ENCODE measurements around the gene DOCK1. TPM values are rescaled to one million over a fixed set of nuclear protein-coding genes. Genes with fewer than 3 reads are reported as not detected.

The DOCK1 gene
- polyA plus RNA-seq, 1 of the 3 experiments (the other 2 are of a cell fraction), result 15.5 TPM

DNA sequence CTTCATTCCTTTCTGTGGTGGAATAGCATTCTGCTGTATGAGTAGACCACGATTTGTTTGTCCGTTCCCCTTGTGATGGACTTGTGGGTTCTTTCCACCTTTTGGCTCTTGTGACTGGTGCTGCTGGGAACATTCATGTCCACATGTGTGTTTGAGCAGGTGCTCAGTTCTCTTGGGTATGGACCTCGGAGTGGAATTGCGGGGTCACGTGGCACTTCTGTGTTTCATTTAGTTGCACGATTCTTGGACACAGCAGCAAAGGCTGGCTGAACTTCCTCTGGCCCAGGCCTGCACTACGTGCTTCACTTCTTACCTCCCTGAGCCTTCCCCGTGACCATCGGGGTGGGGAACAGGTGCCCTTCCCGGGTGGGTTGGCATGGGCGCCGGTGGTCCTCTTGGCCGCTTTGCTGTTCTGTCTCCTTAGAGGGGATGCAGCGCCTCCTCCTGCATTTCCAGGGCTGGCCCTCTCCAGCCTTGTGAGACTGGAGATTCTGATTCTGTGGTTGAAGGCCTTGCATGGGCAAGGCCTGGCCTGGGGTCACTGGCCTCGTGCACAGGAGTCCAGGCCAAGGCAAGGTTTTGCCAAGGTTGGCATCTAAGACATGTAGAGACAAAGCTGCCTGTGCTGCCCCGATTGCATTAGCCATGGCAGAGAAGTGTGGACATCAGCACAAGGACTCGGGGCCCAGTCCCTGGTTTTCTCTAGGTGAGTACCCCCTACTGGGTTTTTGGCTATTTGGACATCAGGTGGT is 25.1 kb downstream of the DOCK1 start:
- Histone ChIP-seq H2AFZ (ENCODE audit: low read depth) (no peak overlapping the region), H3K9me3 (no peaks in the 10 kb centered on the region), H3K9me2 (no peaks in the 10 kb centered on the region), H3K27me3 (ENCODE audit: insufficient read depth) (no peaks in the 10 kb centered on the region), H3K4me1 (ENCODE audit: control insufficient read depth in 1 of 2, insufficient read depth in 2 of 2, low read depth in 1 of 2, low read length in 1 of 2) (peaks cover 3 to 11% of the 10 kb centered on the region in 2 experiments; a peak in 2 of 4 replicates), H3K79me2 (ENCODE audit: insufficient read depth) (peaks cover 99% of the 10 kb centered on the region), H3F3A (replicated peaks; ENCODE audit: insufficient read depth) (peaks cover 14% of the 10 kb centered on the region), H3K27ac (ENCODE audit: low read depth in 2 of 2, low read length in 1 of 2) (no peak overlapping the region), H4K20me1 (ENCODE audit: insufficient read depth) (peaks cover 63% of the 10 kb centered on the region), H3K4me2 (no peak overlapping the region), H3K9ac (no peak overlapping the region), H3K4me3 (ENCODE audit: low read depth in 2 of 2, low read length in 1 of 2) (no peak overlapping the region), H3K36me3 (replicated peaks in 1 of 2; ENCODE audit: control insufficient read depth in 1 of 2, insufficient read depth in 2 of 2, low read length in 1 of 2) (peaks cover 9 to 20% of the 10 kb centered on the region in 2 experiments)
- WGBS (ENCODE audit: low lambda C conversion rate), result 86% methylated on average over 17 of the region's 17 CpGs
- ChIA-PET CTCF (no interaction called here), POLR2A (no interaction called here)
- DNase-seq, result no peak
- TF ChIP-seq NRF1 (IDR thresholded peaks at IDR 0.05; ENCODE audit: low read depth, low read length) (no peak), MEF2A (IDR thresholded peaks at IDR 0.05; ENCODE audit: borderline replicate concordance, low read depth) (no peak), GATA2 (CRISPR knock-in tag; IDR thresholded peaks at IDR 0.05) (no peak), FOSL2 (IDR thresholded peaks at IDR 0.05; ENCODE audit: borderline replicate concordance, low read depth) (no peak), FOXM1 (IDR thresholded peaks at IDR 0.05; ENCODE audit: low read depth) (no peak), MXI1 (IDR thresholded peaks at IDR 0.05; ENCODE audit: low read depth, low read length) (no peak)
- TF ChIP-seq, protein P1, sequence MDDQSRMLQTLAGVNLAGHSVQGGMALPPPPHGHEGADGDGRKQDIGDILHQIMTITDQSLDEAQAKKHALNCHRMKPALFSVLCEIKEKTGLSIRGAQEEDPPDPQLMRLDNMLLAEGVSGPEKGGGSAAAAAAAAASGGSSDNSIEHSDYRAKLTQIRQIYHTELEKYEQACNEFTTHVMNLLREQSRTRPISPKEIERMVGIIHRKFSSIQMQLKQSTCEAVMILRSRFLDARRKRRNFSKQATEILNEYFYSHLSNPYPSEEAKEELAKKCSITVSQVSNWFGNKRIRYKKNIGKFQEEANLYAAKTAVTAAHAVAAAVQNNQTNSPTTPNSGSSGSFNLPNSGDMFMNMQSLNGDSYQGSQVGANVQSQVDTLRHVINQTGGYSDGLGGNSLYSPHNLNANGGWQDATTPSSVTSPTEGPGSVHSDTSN (IDR thresholded peaks at IDR 0.05), result no peak

DNA sequence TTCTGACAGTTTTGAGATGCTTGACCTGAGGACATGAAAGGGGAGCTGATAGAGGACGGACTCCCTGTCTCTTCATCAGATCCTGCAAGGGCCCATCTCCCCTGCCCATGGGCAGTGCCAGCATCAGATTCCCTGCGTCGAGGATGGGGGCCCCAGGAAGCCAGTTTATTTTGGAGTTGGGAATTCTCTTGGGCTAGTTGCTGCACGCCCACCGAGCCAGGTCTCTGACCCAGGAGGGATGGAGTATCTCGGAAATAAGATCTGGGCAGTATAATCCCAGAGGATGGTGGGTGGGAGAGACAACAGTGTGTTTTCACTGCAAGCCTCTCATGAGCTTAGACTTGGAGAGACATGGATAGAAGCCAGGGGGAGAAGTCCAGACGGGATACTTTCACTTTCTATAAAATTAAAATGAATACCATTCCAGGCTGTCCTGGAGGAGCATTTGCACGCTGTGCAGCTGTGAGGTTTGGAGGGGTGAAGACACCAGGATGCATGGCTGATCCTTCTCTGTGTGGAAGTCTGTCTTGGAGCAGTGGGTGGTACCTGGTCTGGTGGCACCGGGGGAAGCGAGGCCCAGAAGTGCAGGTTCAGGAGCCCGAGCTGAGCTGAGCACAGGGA is 25.8 kb downstream of the DOCK1 start:
- POLR2A ChIA-PET, result no interaction called here
- H3F3A ChIP-seq (replicated peaks; ENCODE audit: insufficient read depth), result peaks cover 17% of the 10 kb centered on the region
- 92% methylated on average over 11 of the region's 11 CpGs for WGBS (ENCODE audit: low lambda C conversion rate)
- peaks cover 63% of the 10 kb centered on the region for H4K20me1 ChIP-seq (ENCODE audit: insufficient read depth)
- H3K27me3 ChIP-seq (ENCODE audit: insufficient read depth), result no peaks in the 10 kb centered on the region
- no peak overlapping the region for H3K9ac ChIP-seq
- no peaks in the 10 kb centered on the region for H3K9me2 ChIP-seq
- no peak overlapping the region for H3K4me2 ChIP-seq
- no peak for DNase-seq
- no peak overlapping the region for H3K27ac ChIP-seq (ENCODE audit: low read depth in 2 of 2, low read length in 1 of 2)
- H3K9me3 ChIP-seq, result no peaks in the 10 kb centered on the region
- peaks cover 95% of the 10 kb centered on the region for H3K79me2 ChIP-seq (ENCODE audit: insufficient read depth)
- peaks cover 9 to 18% of the 10 kb centered on the region in 2 experiments; a peak in 3 of 4 replicates for H3K4me1 ChIP-seq (ENCODE audit: control insufficient read depth in 1 of 2, insufficient read depth in 2 of 2, low read depth in 1 of 2, low read length in 1 of 2)
- H3K4me3 ChIP-seq (ENCODE audit: low read depth in 2 of 2, low read length in 1 of 2), result no peak overlapping the region
- TF ChIP-seq TCF12 (IDR thresholded peaks at IDR 0.05) (no peak), RCOR1 (IDR thresholded peaks at IDR 0.05; ENCODE audit: low read length) (no peak), MEF2A (IDR thresholded peaks at IDR 0.05; ENCODE audit: borderline replicate concordance, low read depth) (no peak), NRF1 (IDR thresholded peaks at IDR 0.05; ENCODE audit: low read depth, low read length) (no peak), CHD2 (IDR thresholded peaks at IDR 0.05; ENCODE audit: low read length, partially characterized antibody) (no peak), JUND (IDR thresholded peaks at IDR 0.05) (no peak), GABPA (IDR thresholded peaks at IDR 0.05; ENCODE audit: low read depth) (no peak)
- TF ChIP-seq, protein P2, sequence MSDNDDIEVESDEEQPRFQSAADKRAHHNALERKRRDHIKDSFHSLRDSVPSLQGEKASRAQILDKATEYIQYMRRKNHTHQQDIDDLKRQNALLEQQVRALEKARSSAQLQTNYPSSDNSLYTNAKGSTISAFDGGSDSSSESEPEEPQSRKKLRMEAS (IDR thresholded peaks at IDR 0.05; ENCODE audit: low read depth), result no peak
- TF ChIP-seq, protein P3, sequence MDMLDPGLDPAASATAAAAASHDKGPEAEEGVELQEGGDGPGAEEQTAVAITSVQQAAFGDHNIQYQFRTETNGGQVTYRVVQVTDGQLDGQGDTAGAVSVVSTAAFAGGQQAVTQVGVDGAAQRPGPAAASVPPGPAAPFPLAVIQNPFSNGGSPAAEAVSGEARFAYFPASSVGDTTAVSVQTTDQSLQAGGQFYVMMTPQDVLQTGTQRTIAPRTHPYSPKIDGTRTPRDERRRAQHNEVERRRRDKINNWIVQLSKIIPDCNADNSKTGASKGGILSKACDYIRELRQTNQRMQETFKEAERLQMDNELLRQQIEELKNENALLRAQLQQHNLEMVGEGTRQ (IDR thresholded peaks at IDR 0.05; ENCODE audit: borderline replicate concordance, low read depth, low read length), result no peak
- H3K36me3 ChIP-seq (replicated peaks in 1 of 2; ENCODE audit: control insufficient read depth in 1 of 2, insufficient read depth in 2 of 2, low read length in 1 of 2), result peaks cover 9 to 20% of the 10 kb centered on the region in 2 experiments
- CTCF ChIA-PET, result no interaction called here
- H2AFZ ChIP-seq (ENCODE audit: low read depth), result no peak overlapping the region

All from SK-N-SH (cell line).